ENCODE data around the gene TMEM213.
"Not testable (repeated sequence)": the region's sequence is repeated elsewhere in the genome, so short reads cannot be mapped to it uniquely, and the experiment has no call there.

TMEM213 gene

DNA sequence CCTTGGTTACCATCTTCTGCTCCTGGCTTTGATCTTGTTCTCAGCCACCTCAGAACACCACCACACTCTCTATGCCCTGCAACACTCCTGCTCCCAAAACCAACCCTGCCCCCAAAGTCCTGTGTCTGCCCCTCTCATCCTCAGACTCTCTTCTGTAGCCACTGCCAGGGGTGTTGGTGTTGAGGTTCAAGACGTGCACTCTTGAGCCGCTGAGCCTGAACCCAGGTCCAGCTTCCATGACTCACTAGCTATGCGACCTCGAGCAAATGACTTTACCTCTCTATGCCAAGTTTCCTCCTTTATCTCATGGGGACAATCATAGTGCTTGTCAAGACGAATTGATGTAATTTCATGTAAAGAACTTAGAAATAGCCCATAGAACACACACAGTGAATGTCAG lies 1.0 kb downstream of the TMEM213 start:
- no peak for DNase-seq

DNA sequence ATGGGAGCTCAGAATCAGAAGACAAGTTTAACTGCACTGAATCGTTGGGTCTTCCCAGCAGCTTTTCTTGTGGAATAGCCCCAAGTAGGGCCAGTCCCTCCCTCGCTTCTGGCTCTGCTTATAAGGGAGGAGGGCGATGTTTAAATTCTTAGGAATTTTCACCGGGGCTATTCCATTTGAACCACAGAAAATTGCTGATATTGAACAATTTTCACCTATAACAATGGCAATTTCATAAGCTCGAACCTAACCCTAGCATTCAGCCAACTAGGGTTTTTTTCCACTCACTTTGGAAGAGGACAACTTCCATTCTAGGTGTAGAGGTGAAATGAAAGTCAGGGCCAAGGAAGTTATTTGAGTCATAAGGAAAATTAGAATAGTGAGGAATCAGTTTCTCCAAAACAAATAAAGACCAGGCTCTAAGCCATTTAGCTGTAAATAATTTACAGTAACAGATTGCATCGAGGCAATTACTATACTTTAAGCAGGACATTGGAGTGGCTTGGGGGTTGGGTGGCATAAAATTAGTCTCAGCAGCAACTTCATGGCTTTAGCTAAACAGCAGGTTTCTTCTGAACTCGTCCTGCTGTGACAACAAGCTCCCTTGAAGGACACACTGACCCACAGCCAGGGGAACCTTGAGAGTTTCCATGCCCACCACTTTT lies 1.7 kb downstream of the TMEM213 start:
- DNase-seq: no peak

DNA sequence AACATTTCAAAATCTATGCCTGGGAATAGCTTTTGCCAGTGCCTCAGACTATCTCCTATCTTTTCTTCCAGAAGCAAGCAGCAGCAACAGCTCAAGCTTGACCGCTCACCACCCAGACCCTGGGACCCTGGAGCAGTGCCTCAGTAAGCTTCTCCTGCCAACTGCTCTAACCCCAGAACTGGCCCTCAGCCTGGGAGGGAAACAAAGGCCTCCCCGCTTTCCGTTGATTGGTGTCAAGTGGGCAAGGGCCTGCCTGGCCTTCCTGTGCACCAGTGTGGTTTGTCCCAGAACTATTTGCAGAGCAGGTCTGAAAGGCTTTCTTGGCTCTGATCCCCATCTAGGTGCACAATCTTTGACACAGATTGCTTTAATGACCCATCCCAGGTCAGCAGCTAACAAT lies 3.5 kb downstream of the TMEM213 start:
- no peak for DNase-seq

DNA sequence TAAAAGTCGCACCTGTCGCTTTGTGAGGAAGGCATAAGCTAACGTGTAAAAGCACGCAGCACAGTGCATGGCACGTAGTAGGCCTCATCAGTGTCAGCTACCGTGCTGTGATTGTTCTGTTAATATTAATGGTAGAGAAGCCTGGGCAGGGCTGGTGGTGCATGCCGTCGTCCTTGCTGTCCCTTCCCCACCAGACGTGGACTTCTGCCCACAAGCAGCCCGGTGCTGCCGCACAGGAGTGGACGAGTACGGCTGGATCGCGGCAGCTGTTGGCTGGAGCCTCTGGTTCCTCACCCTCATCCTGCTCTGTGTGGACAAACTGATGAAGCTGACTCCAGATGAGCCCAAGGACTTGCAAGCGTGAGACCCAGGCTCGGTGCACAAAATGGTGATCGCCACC lies 4.9 kb downstream of the TMEM213 start:
- no peak for DNase-seq

DNA sequence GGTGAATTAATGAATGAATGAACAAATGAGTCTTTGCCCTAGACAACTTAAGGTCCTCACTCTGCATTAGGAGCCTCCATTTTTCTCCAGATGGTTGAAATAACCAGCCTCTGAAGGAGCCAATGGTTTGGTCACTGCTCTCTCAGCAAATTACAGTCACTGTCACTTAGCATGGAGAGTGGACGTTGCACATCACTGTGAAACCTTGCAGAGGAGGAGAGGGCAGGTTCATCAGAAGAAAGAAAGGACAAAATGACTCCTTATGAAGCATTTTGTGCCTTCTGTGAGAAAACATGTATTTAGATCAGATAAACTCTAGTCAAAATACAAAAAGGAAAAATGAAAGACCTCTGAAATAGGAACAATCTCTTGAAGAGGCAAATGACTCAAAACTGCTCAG lies 6.8 kb downstream of the TMEM213 start:
- no peak for DNase-seq

DNA sequence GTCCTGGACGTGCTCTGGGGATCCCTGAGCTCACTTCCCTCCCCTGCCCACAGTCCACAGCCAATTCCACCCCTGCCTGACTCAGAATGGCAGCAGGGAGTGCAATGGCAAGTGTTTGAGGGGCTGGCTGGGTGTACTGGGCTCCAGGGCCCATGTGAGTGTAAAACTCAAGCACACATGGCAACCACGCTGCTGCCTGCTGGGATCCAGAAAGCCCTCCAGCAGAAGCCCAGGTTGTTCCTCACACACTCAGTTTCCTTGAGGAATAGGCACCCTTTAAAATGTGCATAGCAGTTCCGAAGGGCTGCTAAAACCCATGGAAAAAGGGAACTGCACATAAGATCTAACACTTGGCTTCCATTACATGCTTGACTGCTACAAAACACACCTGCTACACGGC lies 11.6 kb downstream of the TMEM213 start:
- DNase-seq: no peak

DNA sequence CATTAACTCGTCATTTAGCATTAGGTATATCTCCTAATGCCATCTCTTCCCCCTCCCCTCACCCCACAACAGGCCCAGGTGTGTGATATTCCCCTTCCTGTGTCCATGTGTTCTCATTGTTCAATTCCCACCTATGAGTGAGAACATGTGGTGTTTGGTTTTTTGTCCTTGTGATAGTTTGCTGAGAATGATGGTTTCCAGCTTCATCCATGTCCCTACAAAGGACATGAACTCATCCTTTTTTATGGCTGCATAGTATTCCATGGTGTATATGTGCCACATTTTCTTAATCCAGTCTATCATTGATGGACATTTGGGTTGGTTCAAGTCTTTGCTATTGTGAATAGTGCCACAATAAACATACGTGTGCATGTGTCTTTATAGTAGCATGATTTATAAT lies 13.5 kb downstream of the TMEM213 start:
- DNase-seq: not testable (repeated sequence)

DNA sequence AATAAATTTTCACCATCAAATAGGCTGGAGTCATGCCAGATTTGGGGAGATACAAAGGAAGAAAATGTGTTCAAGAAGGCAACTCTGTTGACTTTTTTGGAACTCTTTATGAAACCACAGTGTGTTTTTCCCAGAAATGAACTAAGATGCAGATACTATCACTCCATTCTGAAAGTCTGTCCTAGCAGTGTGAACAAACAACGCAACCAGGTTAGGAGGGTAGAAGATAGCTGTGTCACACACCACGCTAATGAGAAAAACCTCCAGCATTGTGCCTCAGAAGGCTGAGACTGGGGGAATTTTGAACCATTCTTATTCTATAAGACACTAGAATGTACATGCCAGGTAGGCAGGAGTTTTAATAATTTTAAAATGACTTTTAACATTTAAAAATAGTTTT lies 16.2 kb downstream of the TMEM213 start:
- no peak for DNase-seq

DNA sequence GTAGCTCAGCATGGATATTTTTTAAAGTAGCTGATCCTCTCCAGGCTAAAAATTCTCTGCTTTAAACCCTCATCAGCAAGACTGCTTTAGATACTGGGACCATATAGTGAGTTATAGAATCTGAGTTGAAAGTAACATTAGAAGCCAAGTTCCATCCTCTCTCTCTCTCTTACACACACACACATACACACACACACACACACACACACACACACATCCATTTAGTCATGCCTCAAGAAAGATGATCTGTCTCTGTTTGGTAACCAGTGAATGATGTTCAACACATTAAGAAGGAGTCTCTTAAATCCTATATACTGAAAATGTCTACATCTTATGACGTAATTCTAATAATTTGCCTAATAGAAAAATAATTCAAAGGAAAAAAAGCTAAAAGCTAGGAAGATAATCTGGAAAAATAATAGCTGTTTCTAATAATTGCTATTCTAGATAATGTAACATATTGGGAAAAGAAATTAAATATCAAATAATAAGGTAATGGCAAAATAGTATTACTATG lies 17.1 kb downstream of the TMEM213 start:
- DNase-seq: no peak

DNA sequence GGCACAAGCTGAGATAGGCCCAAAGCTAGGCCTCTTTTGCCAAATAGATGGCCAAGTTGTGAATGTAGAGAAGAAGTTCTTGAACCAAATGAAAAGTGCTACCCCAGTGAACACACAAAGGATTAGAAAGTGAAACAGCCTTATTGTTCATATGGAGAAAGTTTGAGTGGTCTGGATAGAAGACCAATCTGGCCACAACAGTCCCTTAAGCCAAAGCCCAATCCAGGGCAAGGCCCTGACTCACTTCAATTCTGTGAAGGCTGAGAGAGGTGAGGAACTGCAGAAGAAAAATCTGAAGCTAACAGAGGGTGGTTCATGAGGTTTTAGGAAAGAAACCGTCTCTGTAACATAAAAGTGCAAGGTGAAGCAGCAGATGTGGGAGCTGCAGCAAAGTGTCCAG lies 18.9 kb downstream of the TMEM213 start:
- no peak for DNase-seq

DNA sequence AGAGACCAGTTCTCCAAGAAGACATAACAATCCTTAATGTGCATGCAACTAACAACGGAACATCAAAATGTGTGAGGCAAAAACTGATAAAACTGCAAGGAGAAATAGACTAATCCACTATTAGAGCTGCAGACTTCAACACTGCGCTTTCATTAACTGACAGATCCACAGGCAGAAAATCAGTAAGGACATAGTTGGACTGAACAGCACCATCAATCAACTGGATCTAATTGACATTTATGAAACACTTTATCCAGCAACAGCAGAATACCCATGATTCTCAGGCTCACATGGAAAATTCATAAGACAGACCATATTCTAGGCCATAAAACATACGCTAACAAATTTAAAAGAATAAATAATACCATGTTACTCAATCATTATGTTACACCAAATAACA lies 21.8 kb downstream of the TMEM213 start:
- no peak for DNase-seq

DNA sequence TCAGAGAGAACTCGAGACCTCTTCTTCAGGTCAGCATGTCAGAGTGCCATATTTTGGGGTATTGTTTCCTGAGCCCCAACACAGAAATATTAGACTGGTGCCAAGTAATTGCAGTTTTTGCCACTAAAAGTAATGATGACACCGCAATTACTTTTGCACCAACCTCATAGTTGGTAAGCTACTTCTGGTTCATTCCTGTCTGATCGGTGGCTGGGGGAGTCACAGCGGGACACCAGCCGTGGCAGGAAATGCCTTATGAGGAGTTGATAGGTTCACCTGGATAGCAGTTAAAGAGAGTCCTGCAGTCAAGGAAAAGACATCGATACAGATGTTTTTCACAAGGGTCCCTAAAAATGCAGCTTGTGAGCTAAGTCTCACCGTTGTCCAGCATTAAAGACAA lies 24.1 kb downstream of the TMEM213 start:
- no peak for DNase-seq

DNA sequence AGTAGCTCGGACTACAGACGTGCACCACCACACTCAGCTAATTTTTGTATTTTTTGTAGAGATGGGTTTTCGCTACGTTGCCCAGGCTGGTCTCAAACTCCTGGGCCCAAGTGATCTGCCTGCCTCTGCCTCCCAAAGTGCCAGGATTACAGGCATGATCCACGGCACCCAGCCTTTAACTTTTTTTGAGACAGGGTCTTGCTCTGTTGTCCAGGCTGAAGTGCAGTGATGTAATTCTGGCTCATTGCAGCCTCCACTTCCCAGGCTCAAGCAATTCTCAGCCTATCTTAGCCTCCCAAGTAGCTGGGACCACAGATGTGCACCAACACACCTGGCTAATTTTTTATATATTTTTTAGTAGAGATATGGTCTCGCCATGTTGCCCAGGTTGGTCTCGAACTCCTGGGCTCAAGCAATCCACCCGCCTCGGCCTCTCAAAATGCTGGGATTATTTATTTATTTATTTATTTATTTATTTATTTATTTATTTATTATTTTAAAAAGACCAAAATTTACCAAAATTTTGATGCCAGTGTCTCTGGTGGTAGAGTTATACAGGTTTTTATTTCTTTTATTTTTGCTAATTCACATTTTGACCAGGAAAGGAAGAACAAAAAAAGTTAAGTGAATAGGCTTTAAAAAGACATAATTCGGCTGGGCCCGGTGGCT lies 25.2 kb downstream of the TMEM213 start:
- DNase-seq: no peak

DNA sequence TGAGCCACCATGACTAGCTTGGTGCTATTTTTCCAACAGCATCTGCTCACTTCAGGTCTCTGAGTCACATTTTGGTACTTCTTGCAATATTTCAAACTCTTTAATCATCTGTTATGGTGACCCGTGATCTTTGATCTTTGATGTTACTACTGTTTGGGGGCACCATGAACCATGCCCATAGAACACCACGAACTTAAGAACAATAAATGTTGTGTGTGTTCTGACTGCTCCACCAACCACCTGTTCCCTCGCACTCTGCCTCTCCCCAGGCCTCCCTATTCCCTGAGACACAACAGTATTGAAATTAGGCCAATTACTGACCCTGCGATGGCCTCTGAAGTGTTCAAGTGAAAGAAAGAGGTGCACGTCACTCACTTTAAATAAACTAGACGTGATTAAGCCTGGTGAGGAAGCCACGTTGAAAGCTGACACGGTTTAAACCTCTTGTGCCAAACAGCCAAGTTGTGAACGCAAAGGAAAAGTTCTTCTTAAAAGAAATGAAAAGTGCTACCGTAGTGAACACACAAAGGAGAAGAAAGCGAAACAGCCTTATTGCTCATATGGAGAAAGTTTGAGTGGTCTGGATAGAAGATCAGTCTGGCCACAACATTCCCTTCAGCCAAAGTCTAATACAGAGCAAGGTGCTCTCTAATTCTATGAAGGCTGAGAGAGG lies 27.4 kb downstream of the TMEM213 start:
- no peak for DNase-seq

DNA sequence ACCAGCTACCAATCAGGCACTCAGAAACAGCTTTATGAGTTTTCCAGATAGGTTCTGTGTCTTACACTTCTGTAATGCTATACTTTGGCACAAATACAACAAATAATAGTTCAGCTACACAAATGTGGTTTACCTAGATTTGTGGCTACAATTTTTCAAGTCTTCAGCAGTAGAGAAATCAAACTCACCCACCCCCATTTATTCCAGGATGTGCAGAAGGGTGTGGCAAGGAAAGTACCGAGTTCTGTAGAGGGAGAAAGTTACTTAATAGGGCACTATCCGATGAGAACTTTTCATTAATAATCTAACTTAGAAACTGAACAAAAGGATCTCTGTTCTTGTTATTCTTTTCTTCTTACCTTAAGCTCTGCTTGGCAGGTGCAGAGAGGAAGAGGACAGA lies 30.5 kb downstream of the TMEM213 start:
- no peak for DNase-seq

DNA sequence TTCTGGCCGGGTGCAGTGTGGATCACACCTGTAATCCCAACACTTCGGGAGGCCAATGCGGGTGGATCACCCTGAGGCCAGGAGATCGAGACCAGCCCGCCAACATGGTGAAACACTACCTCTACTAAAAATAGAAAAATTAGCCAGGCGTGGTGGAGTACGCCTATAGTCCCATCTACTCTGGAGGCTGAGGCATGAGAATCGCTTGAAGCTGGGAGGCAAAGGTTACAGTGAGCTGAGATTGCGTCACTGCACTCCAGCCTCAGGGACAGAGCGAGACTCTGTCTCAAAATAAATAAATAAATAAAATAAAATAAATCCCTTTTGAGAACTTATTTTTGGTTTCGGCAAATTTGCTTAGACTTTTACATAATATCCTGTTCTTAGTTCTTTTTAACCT lies 31.5 kb downstream of the TMEM213 start:
- no peak for DNase-seq

DNA sequence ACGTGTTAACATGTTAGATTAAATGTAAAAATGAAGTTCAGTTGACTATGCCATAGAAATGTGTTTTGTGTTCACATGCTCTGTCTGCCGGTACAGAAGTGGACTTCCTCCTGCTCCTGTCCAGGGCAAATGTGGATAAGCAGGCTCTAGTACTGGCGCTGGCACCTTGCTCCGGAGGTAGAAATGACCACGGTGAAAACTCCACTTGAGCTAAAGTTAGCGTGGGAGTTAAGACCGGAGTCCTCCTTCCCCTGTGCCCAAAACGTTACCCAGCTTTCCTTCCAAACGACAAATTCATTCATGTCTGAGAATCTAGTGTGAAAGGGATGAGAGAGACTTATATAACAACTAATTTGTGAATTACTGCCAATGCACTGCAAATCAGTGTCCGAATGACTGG lies 35.2 kb downstream of the TMEM213 start:
- DNase-seq: no peak

DNA sequence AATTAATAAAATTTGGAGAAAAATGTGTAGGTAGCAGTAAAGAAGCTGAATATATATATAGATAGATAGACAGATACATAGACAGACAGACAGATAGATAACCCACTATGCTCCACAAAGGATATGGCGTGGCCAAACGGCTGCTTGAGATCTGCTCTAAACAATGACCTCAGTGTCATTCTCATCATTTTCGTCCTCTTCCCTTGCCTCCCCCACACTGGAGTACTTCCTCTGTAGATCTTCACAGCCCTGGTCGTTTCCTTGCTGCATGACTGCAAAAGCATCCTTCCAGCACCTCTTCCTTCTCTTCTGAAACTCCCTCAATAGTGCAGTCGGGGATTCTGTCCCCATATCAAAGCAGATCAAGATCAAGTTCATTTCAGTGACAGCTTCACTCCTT lies 35.8 kb downstream of the TMEM213 start:
- no peak for DNase-seq

DNA sequence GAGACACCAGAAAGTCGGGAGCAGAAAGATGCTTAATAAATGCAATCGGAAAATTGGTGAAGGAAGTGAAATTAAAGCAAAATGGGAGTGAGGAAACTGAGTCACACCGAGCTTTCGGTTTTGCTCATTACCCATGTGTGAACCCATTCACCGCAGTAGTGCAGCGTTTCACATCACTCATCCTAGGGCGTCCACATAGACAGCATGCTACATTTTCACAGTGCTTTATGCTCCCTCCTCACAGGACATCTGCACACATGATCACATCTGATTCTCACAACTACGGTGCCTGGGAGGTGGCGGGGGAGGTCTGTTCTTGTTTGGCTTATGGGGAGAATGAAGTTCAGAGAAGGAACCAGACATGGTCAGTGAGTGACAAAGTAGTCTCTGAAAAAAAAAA lies 36.8 kb downstream of the TMEM213 start:
- DNase-seq: no peak

DNA sequence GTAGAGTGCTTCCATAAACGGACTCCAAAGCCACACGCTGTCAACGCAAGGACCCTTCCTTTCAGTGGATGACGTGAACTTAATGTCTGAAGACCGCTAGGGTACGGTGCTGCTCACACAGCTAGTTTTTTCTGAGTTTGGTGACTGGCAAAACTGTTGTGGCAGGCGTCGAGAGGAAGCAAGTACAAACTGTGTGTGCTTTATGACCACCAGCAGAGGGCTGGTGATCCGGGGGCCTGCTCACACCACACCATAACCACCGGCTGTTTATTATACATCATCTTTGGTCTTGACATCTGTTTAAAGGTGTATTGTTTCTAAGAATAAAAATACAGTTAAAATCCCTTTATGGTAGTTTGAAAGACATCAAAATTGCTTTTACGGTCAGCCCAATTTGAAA lies 37.3 kb downstream of the TMEM213 start:
- DNase-seq: no peak

DNA sequence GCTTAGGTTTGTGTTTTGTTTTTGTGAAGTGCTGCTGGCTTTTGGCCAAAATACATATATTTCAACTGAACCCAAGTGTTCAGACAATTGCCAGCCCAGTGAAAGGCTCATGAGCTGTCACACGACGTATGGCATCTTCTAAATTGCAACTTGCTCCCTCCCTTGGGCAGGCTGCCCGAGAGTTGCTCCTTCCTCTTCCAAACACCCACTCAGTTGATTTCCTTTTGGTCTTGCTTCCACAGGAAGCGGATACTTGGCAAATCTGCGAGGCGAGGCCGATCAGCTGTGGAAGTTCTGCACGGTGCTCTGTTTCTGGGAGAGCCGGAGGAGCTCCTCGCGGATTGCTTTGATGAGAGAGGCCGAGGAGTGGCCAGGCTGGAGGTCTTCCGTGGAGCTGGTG lies 39.8 kb downstream of the TMEM213 start:
- DNase-seq: no peak

DNA sequence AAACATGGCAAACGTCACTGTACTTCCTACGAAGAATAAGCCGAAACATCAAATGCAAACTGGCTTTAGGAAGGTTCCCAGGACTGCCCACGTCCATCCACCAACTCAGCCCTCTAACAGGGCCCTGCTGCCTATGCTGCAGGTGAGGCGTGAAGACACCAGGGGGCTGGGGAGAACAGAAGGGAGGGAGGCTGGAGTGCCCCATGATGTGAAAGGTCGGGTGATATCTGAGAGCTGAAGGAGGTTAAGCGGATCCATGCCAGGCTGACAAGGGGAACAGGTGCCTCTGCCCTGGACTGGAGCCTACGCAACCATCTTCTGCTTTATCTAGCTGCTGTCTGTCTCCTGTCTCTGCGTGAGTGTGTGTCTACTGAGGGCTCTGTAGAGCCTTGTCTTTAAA lies 40.4 kb downstream of the TMEM213 start:
- no peak for DNase-seq

DNA sequence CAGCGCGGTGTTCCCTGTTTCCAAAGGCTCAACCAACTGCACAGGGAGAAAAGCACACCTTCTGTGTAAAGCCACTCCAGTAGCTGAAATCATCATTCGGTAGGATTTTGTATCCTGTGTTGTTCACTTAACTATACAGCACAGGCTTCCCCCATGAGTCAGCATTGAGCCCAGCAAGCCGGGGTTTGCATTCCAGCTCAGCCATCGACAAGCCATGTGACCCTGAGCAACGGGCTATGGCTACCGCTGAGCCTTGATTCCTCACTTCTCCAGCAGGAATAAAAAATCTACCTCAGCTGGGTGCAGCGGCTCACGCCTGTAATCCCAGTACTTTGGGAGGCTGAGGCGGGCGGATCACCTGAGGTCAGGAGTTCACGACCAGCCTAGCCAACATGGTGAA lies 44.3 kb downstream of the TMEM213 start:
- DNase-seq: no peak

Measured in T1000 (cell line).